Heart left ventricle (tissue), 13 donors: ENCODE measurements around the gene ATP5F1E.

ENCODE experiments used
- POLR2A ChIP-seq, 2 donors: fragments of 450-650 bp; IDR thresholded peaks; one replicate each; pipeline ENCODE4 v1.6.1; 2017; ENCODE audit warnings: antibody characterized with exemption in 2 of 2, mild to moderate bottlenecking in 2 of 2, moderate library complexity in 2 of 2
- TF ChIP-seq, protein P1 (sequence below), 12 donors: fragments of 200-600 bp; sonication (generic) in 4 of 12; IDR thresholded peaks; one replicate each; pipeline versions ENCODE4 v1.5.0 to v1.8.0; 2018 to 2022; ENCODE audit warnings: antibody characterized with exemption in 12 of 12, mild to moderate bottlenecking in 5 of 12
- donor health status: ischemic (EF 13 %, LVEDD 7.1; RV severe dilation, severe dysfunction).
- donor health status: DM: no; HTN: yes; CAD: no.
- donor health status: DM: no; HTN: no; CAD: no.
- donor health status: ischemic (EF 25% LVEDD 6.9; RV normal size, moderate dysfunction).
- donor health status: ischemic (EF 25% LVEDD 5.7; RV mildly dilated, moderate dysfunction).
- donor health status: ischemic (EF 35%, LVEDD 5.7; RV mildly dilated, moderate dysfunction).
- donor health status: nonischemic (EF 11% LVEDD 7.7; RV severe dilation, severe dysfunction).
- donor health status: DM: yes; HTN: yes; CAD: no.
- donor health status: PGD.
- donor health status: ischemic (EF 29% LVEDD 5.4; RV normal size, mild dysfunction).
- donor health status: nonischemic (EF 23%, LVEDD 6.1; RV moderate dilation, normal function).

DNA sequence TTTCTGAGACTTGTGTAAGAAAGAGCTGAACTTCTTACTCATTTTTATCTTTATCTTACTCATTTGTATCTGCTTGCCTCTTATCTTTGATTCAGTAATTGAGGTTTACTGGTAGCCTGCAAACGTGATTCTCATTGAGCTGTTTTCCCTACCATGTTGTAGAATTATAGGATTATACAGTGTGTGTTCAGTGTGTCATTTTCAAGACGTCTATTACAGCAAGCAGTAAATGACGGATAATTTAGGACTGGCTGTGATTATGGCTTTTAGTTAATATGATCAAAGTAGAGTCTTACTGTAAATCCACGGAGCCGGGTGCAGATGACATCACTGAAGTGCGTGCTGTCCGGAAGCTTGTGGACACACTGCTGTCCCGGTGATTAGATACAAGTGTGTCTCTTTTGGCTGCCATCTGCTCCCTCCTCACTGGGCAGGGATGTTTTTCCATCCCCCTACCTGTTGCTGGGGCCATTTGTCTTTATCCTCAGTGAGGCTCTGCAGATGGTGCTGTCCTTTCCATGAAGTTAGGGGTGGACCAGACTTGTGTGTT lies 45.1 kb downstream of the ATP5F1E start:
- TF ChIP-seq, protein P1, sequence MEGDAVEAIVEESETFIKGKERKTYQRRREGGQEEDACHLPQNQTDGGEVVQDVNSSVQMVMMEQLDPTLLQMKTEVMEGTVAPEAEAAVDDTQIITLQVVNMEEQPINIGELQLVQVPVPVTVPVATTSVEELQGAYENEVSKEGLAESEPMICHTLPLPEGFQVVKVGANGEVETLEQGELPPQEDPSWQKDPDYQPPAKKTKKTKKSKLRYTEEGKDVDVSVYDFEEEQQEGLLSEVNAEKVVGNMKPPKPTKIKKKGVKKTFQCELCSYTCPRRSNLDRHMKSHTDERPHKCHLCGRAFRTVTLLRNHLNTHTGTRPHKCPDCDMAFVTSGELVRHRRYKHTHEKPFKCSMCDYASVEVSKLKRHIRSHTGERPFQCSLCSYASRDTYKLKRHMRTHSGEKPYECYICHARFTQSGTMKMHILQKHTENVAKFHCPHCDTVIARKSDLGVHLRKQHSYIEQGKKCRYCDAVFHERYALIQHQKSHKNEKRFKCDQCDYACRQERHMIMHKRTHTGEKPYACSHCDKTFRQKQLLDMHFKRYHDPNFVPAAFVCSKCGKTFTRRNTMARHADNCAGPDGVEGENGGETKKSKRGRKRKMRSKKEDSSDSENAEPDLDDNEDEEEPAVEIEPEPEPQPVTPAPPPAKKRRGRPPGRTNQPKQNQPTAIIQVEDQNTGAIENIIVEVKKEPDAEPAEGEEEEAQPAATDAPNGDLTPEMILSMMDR (IDR thresholded peaks at IDR 0.05) = no peak
- TF ChIP-seq POLR2A (IDR thresholded peaks at IDR 0.05) = no peak
